OCI-LY1 (cell line): ENCODE results near the gene WDR82.

Experiments
- H2AFZ ChIP-seq: fragments of 200-600 bp; sonication (generic), shearing (Covaris generic); 2 replicates; pipeline ENCODE4 v1.6.0; 2014; ENCODE audit warnings: antibody characterized with exemption, mild to moderate bottlenecking, low read length
- H3F3A ChIP-seq: fragments of 200-600 bp; sonication (generic), shearing (Covaris generic); 2 replicates; pipeline ENCODE4 v1.6.0; 2014; ENCODE audit warnings: mild to moderate bottlenecking, antibody characterized with exemption, low read length, moderate library complexity; ENCODE audit not compliant: insufficient read depth
- H3K27ac ChIP-seq: fragments of 200-600 bp; sonication (generic); 2 replicates; pipeline ENCODE4 v1.5.1; 2014; ENCODE audit warnings: low read length, mixed run types, mild to moderate bottlenecking, low read depth; ENCODE audit not compliant: poor library complexity, severe bottlenecking
- H3K27me3 ChIP-seq: fragments of 200-600 bp; sonication (generic); 2 replicates; pipeline ENCODE4 v1.6.0; 2014; ENCODE audit warnings: antibody characterized with exemption, mild to moderate bottlenecking, low read length, moderate library complexity; ENCODE audit not compliant: insufficient read depth
- H3K36me3 ChIP-seq: fragments of 200-600 bp; sonication (generic); 2 replicates; pipeline ENCODE4 v1.6.1; 2014; ENCODE audit warnings: mild to moderate bottlenecking, antibody characterized with exemption, low read length, moderate library complexity, mixed read lengths; ENCODE audit not compliant: insufficient read depth
- H3K4me1 ChIP-seq: fragments of 200-600 bp; sonication (generic); 2 replicates; pipeline ENCODE4 v1.5.1; 2014; ENCODE audit warnings: mild to moderate bottlenecking, low read length, moderate library complexity; ENCODE audit not compliant: insufficient read depth, severe bottlenecking
- H3K4me2 ChIP-seq: fragments of 200-600 bp; sonication (generic), shearing (Covaris generic); 2 replicates; pipeline ENCODE4 v1.6.1; 2014; ENCODE audit warnings: low read length
- H3K4me3 ChIP-seq: fragments of 200-600 bp; sonication (generic); 2 replicates; pipeline ENCODE4 v1.5.1; 2014; ENCODE audit warnings: low read length, low read depth, mild to moderate bottlenecking, mixed read lengths; ENCODE audit not compliant: poor library complexity, severe bottlenecking
- H3K79me2 ChIP-seq: fragments of 200-600 bp; shearing (Covaris generic); 2 replicates; pipeline ENCODE4 v1.6.1; 2016; ENCODE audit warnings: mixed run types, low read length, mixed read lengths; ENCODE audit not compliant: insufficient read depth
- H3K9ac ChIP-seq: fragments of 200-600 bp; sonication (generic), shearing (Covaris generic); 2 replicates; pipeline ENCODE4 v1.6.1; 2014; ENCODE audit warnings: mild to moderate bottlenecking, low read length, mixed read lengths
- H3K9me2 ChIP-seq: fragments of 200-600 bp; sonication (generic), shearing (Covaris generic); 2 replicates; pipeline ENCODE4 v1.6.1; 2014; ENCODE audit warnings: low read depth, mild to moderate bottlenecking, low read length, mixed read lengths
- H3K9me3 ChIP-seq: fragments of 200-600 bp; shearing (Covaris generic); 2 replicates; pipeline ENCODE4 v1.6.1; 2014; ENCODE audit warnings: low read length, mixed read lengths
- H4K20me1 ChIP-seq: fragments of 200-600 bp; sonication (generic), shearing (Covaris generic); 2 replicates; pipeline ENCODE4 v1.6.0; 2016; ENCODE audit warnings: mild to moderate bottlenecking, low read length; ENCODE audit not compliant: insufficient read depth
- CTCF ChIP-seq: fragments of 200-600 bp; sonication (generic), shearing (Covaris generic); IDR thresholded peaks from 2 replicates; pipeline ENCODE4 v1.5.1; 2017; ENCODE audit warnings: mild to moderate bottlenecking, antibody characterized with exemption, low read length, moderate library complexity, mixed read lengths
- EZH2 ChIP-seq: fragments of 200-600 bp; sonication (generic), shearing (Covaris generic); IDR thresholded peaks from 2 replicates; pipeline ENCODE4 v1.8.0; 2017; ENCODE audit warnings: borderline replicate concordance, mixed run types, mild to moderate bottlenecking, antibody characterized with exemption, low read length, moderate library complexity, mixed read lengths

Gene WDR82

GRCh38 chr3:52242039-52242438, 36.4 kb downstream of the WDR82 start:
- Histone ChIP-seq H3K27me3 (no peaks in the 10 kb centered on the region), H3F3A (no peaks in the 10 kb centered on the region), H3K79me2 (peaks cover 8% of the 10 kb centered on the region), H3K9ac (no peak overlapping the region), H3K27ac (no peak overlapping the region), H4K20me1 (no peaks in the 10 kb centered on the region), H3K36me3 (peaks cover 6% of the 10 kb centered on the region; the same call in 1 of the 2 replicates), H3K4me3 (no peak overlapping the region), H3K4me2 (no peak overlapping the region), H2AFZ (no peak overlapping the region), H3K9me3 (no peaks in the 10 kb centered on the region), H3K4me1 (peaks cover 55% of the 10 kb centered on the region), H3K9me2 (no peaks in the 10 kb centered on the region)
- TF ChIP-seq EZH2 (no peak), CTCF (no peak)

GRCh38 chr3:52240886-52241370, 37.5 kb downstream of the WDR82 start:
- H3K4me3 ChIP-seq, result no peak overlapping the region
- H2AFZ ChIP-seq, result no peak overlapping the region
- H3K4me2 ChIP-seq, result peak overlapping the region; percentile 98; the same call in 1 of the 2 replicates
- TF ChIP-seq EZH2, result no peak
- TF ChIP-seq CTCF, result no peak
- H3K27ac ChIP-seq, result peak overlapping the region; percentile 74
- no peaks in the 10 kb centered on the region for H3F3A ChIP-seq
- no peaks in the 10 kb centered on the region for H4K20me1 ChIP-seq
- H3K9me2 ChIP-seq, result no peaks in the 10 kb centered on the region
- H3K36me3 ChIP-seq, result peaks cover 6% of the 10 kb centered on the region; the same call in 1 of the 2 replicates
- peaks cover 47% of the 10 kb centered on the region for H3K4me1 ChIP-seq
- no peak overlapping the region for H3K9ac ChIP-seq
- no peaks in the 10 kb centered on the region for H3K9me3 ChIP-seq
- H3K27me3 ChIP-seq, result no peaks in the 10 kb centered on the region
- peaks cover 8% of the 10 kb centered on the region for H3K79me2 ChIP-seq

- Histone ChIP-seq H4K20me1 (no peaks in the 10 kb centered on the region), H3K27ac (peak overlapping the region; percentile 74), H3K9me3 (no peaks in the 10 kb centered on the region), H3K4me2 (peak overlapping the region; percentile 98), H3K9ac (peak overlapping the region; percentile 100), H3K27me3 (no peaks in the 10 kb centered on the region), H3K79me2 (peaks cover 8% of the 10 kb centered on the region), H3K9me2 (no peaks in the 10 kb centered on the region), H3K4me3 (peak overlapping the region; percentile 76), H3K4me1 (peaks cover 43% of the 10 kb centered on the region), H3K36me3 (peaks cover 6% of the 10 kb centered on the region; the same call in 1 of the 2 replicates), H2AFZ (no peak overlapping the region), H3F3A (no peaks in the 10 kb centered on the region)
- TF ChIP-seq CTCF (no peak), EZH2 (no peak)
Measured at GRCh38 chr3:52240059-52240885, 38.2 kb downstream of the WDR82 start.
